AG10803 (cell line): ENCODE results near the gene AP3D1.
A peak's percentile ranks its signal among the peaks of the same experiment; 100 is the strongest.

Experiments used
- DNase-seq: peaks from one replicate; pipeline ENCODE4 v3.0.0; 2010; ENCODE audit warnings: low read depth
- H3K4me3 ChIP-seq: 2 replicates; pipeline ENCODE4 v1.5.1; 2011; ENCODE audit warnings: mild to moderate bottlenecking, low read length, control low read depth
- CTCF ChIP-seq: conservative IDR thresholded peaks from 2 replicates; pipeline ENCODE4 v1.5.1; 2011; ENCODE audit warnings: mild to moderate bottlenecking, low read length, control low read depth, inconsistent platforms

The AP3D1 gene

GRCh38 chr19:2062770-2063169 is 88.6 kb downstream of the AP3D1 start:
- H3K4me3 ChIP-seq = no peak overlapping the region
- DNase-seq = no peak
- TF ChIP-seq CTCF = no peak

- H3K4me3 ChIP-seq = no peak overlapping the region
- no peak for DNase-seq
- no peak for TF ChIP-seq CTCF
These were observed 89.0 kb downstream of the AP3D1 start for GRCh38 chr19:2062389-2062729.

GRCh38 chr19:2061495-2062388 is 89.6 kb downstream of the AP3D1 start:
- no peak for TF ChIP-seq CTCF
- peak; percentile 97 for DNase-seq
- peak overlapping the region; percentile 71 for H3K4me3 ChIP-seq

- no peak for TF ChIP-seq CTCF
- DNase-seq = peak; percentile 77
- peak overlapping the region; percentile 59 for H3K4me3 ChIP-seq
These were observed 90.4 kb downstream of the AP3D1 start for GRCh38 chr19:2060884-2061494.

- peak overlapping the region; percentile 23 for H3K4me3 ChIP-seq
- peak; percentile 93 for DNase-seq
- no peak for TF ChIP-seq CTCF
These were observed 91.8 kb downstream of the AP3D1 start for GRCh38 chr19:2059422-2060201.

GRCh38 chr19:2058570-2059421 is 92.6 kb downstream of the AP3D1 start:
- DNase-seq = no peak
- TF ChIP-seq CTCF = no peak
- no peak overlapping the region for H3K4me3 ChIP-seq
